ENCODE data around the gene HACD2. TPM values are rescaled to one million over a fixed set of nuclear protein-coding genes. Genes with fewer than 3 reads are reported as not detected.
A peak's percentile ranks its signal among the peaks of the same experiment; 100 is the strongest.

HACD2 gene
- total and polyA plus RNA-seq, 8 donors = 5.3 to 36.0 (median 14.4) TPM

- 33 to 79% (median 48%) methylated on average over 2 of the region's 2 CpGs for WGBS, 5 donors
- H3K9me3 ChIP-seq = no peaks in the 10 kb centered on the region
- peaks cover 28 to 90% (median 52%) of the 10 kb centered on the region in 4 donors for H3K4me1 ChIP-seq
- DNase-seq = no peak
- H3K27me3 ChIP-seq = no peaks in the 10 kb centered on the region
- TF ChIP-seq CTCF (IDR thresholded peaks at IDR 0.05) = no peak
- no peak for TF ChIP-seq POLR2AphosphoS5 (IDR thresholded peaks at IDR 0.05)
- no peak for TF ChIP-seq EP300 (IDR thresholded peaks at IDR 0.05)
- no peak for TF ChIP-seq POLR2A (IDR thresholded peaks at IDR 0.05)
- intact Hi-C loops (cut with DNase I; ENCODE audit: low total_unique reads) = no loop called here
- H3K36me3 ChIP-seq = peaks cover 15 to 63% (median 24%) of the 10 kb centered on the region in 4 donors
- H3K27ac ChIP-seq = peak overlapping the region in 3 of 5 donors; percentile 18 to 82 (median 76)
- H3K4me3 ChIP-seq = no peak overlapping the region
Observed at GRCh38 chr3:123633530-123633929, 48.7 kb upstream of the HACD2 start.

DNA sequence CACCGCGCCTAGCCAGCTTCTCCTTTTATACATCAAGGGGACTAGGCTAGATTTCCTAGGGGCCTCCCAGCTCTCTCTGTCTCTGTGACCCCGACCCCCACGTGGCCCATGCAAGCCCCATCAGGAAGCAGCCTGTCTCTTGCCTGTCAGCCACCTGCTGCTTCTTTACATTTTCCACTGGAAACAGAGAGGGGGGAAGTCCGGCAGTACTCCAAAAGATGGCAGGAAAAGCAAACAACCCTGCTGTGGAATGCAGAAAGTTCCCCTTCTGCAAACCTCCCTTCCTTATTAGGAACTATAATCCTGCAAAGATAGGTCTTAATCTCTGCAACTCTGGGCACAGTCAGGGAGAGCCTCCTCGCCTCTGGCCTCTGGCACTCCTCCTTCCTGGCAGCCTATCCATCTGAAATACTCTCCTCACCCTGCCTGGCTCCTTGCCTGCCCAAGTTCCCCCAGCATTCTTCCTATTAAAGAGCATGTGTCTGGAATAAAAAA lies 47.4 kb upstream of the HACD2 start:
- H3K27ac ChIP-seq = peak overlapping the region in 4 of 5 donors; percentile 18 to 82 (median 38)
- intact Hi-C loops (cut with DNase I; ENCODE audit: low total_unique reads) = no loop called here
- peaks cover 13 to 50% (median 24%) of the 10 kb centered on the region in 4 donors for H3K36me3 ChIP-seq
- peaks cover 28 to 93% (median 57%) of the 10 kb centered on the region in 4 donors for H3K4me1 ChIP-seq
- TF ChIP-seq EP300 (IDR thresholded peaks at IDR 0.05) = no peak
- no peak for TF ChIP-seq POLR2A (IDR thresholded peaks at IDR 0.05)
- no peak for TF ChIP-seq CTCF (IDR thresholded peaks at IDR 0.05)
- TF ChIP-seq POLR2AphosphoS5 (IDR thresholded peaks at IDR 0.05) = no peak
- 42 to 49% (median 44%) methylated on average over 6 of the region's 6 CpGs for WGBS, 5 donors
- no peak overlapping the region for H3K4me3 ChIP-seq
- H3K27me3 ChIP-seq = no peaks in the 10 kb centered on the region
- no peaks in the 10 kb centered on the region for H3K9me3 ChIP-seq
- DNase-seq = peak in 1 of 2 donors; percentile 68

DNA sequence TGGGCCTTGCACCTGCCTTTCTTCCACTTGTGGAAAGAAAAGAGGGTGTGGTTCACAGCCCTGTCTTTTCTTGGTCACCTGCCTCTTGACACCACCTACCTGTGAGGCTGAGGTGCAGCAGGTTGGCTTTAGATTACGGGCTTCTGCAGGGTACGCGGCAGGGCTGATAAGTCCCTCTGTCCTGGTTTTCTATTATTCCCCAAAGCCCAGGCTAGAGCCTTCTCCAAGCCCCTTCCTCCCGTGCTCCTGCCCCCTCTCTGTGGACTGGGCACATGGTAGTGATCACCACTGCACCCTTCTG lies 44.8 kb upstream of the HACD2 start:
- TF ChIP-seq CTCF (IDR thresholded peaks at IDR 0.05) (no peak), POLR2AphosphoS5 (IDR thresholded peaks at IDR 0.05) (no peak), POLR2A (IDR thresholded peaks at IDR 0.05) (no peak)
- Histone ChIP-seq H3K27me3 (no peaks in the 10 kb centered on the region), H3K9me3 (no peaks in the 10 kb centered on the region), H3K27ac (peak overlapping the region in 2 of 5 donors; percentile 60 to 82), H3K4me1 (peaks cover 23 to 68% (median 40%) of the 10 kb centered on the region in 4 donors), H3K4me3 (no peak overlapping the region), H3K36me3 (peaks cover 18 to 61% (median 48%) of the 10 kb centered on the region in 4 donors)
- intact Hi-C loops (cut with DNase I; ENCODE audit: low total_unique reads) = no loop called here
- DNase-seq = no peak
- WGBS, 5 donors = 75 to 94% (median 82%) methylated on average over 4 of the region's 4 CpGs

GRCh38 chr3:123628996-123629746 lies 44.3 kb upstream of the HACD2 start:
- Histone ChIP-seq H3K27ac (peak overlapping the region in 2 of 5 donors; percentile 60 to 82), H3K4me3 (no peak overlapping the region), H3K27me3 (no peaks in the 10 kb centered on the region), H3K4me1 (peaks cover 18 to 63% (median 35%) of the 10 kb centered on the region in 4 donors), H3K9me3 (no peaks in the 10 kb centered on the region), H3K36me3 (peaks cover 18 to 61% (median 50%) of the 10 kb centered on the region in 4 donors)
- WGBS, 5 donors = 90 to 98% (median 95%) methylated on average over 22 of the region's 22 CpGs
- intact Hi-C loops (cut with DNase I; ENCODE audit: low total_unique reads) = no loop called here
- TF ChIP-seq POLR2AphosphoS5 (IDR thresholded peaks at IDR 0.05) (no peak), POLR2A (IDR thresholded peaks at IDR 0.05) (no peak), EP300 (IDR thresholded peaks at IDR 0.05) (no peak), CTCF (IDR thresholded peaks at IDR 0.05) (no peak)
- DNase-seq = no peak

Data from stomach (tissue), 9 donors.